ENCODE results near the gene SYNGR4. TPM values are rescaled to one million over a fixed set of nuclear protein-coding genes. Genes with fewer than 3 reads are reported as not detected.

Gene SYNGR4
- total RNA-seq, 4 donors from 2014 or later, result not detected

- Histone ChIP-seq H3K9me3 (no peaks in the 10 kb centered on the region), H3K27me3 (no peaks in the 10 kb centered on the region), H3K4me1 (peaks cover 4% of the 10 kb centered on the region), H3K27ac (no peak overlapping the region), H3K4me3 (no peak overlapping the region), H3K36me3 (no peaks in the 10 kb centered on the region)
- TF ChIP-seq CTCF (IDR thresholded peaks at IDR 0.05), result no peak
- no peak for TF ChIP-seq POLR2AphosphoS5 (IDR thresholded peaks at IDR 0.05)
- 93% methylated on average over 23 of the region's 23 CpGs for WGBS
- no peak for DNase-seq (ENCODE audit: low spot score in 2 of 2)
Measured at GRCh38 chr19:48342841-48343540, 21.2 kb upstream of the SYNGR4 start.

- Histone ChIP-seq H3K4me3 (no peak overlapping the region), H3K9me3 (no peaks in the 10 kb centered on the region), H3K36me3 (no peaks in the 10 kb centered on the region), H3K4me1 (peaks cover 4% of the 10 kb centered on the region), H3K27me3 (no peaks in the 10 kb centered on the region), H3K27ac (no peak overlapping the region)
- WGBS, result 98% methylated on average over 5 of the region's 6 CpGs
- DNase-seq (ENCODE audit: low spot score in 2 of 2), result no peak
- TF ChIP-seq POLR2A (IDR thresholded peaks at IDR 0.05) (no peak), CTCF (IDR thresholded peaks at IDR 0.05) (no peak), POLR2AphosphoS5 (IDR thresholded peaks at IDR 0.05) (no peak), EP300 (IDR thresholded peaks at IDR 0.05) (no peak)
Measured at GRCh38 chr19:48344892-48345291, 19.3 kb upstream of the SYNGR4 start.

GRCh38 chr19:48346191-48346590, 18.0 kb upstream of the SYNGR4 start:
- Histone ChIP-seq H3K27ac (no peak overlapping the region), H3K4me1 (no peaks in the 10 kb centered on the region), H3K27me3 (no peaks in the 10 kb centered on the region), H3K9me3 (no peaks in the 10 kb centered on the region), H3K4me3 (no peak overlapping the region), H3K36me3 (no peaks in the 10 kb centered on the region)
- no peak for DNase-seq (ENCODE audit: low spot score in 2 of 2)
- TF ChIP-seq POLR2A (IDR thresholded peaks at IDR 0.05), result no peak
- TF ChIP-seq EP300 (IDR thresholded peaks at IDR 0.05), result no peak
- TF ChIP-seq CTCF (IDR thresholded peaks at IDR 0.05), result no peak
- no peak for TF ChIP-seq POLR2AphosphoS5 (IDR thresholded peaks at IDR 0.05)
- WGBS, result 85% methylated on average over 2 of the region's 2 CpGs

GRCh38 chr19:48348045-48348444, 16.1 kb upstream of the SYNGR4 start:
- WGBS, result 58% methylated on average over 5 of the region's 5 CpGs
- no peak overlapping the region for H3K4me3 ChIP-seq
- no peaks in the 10 kb centered on the region for H3K9me3 ChIP-seq
- TF ChIP-seq POLR2A (IDR thresholded peaks at IDR 0.05) (no peak), POLR2AphosphoS5 (IDR thresholded peaks at IDR 0.05) (no peak), CTCF (IDR thresholded peaks at IDR 0.05) (no peak), EP300 (IDR thresholded peaks at IDR 0.05) (no peak)
- no peaks in the 10 kb centered on the region for H3K36me3 ChIP-seq
- H3K27ac ChIP-seq, result no peak overlapping the region
- no peaks in the 10 kb centered on the region for H3K27me3 ChIP-seq
- DNase-seq (ENCODE audit: low spot score in 2 of 2), result no peak
- H3K4me1 ChIP-seq, result no peaks in the 10 kb centered on the region

GRCh38 chr19:48348737-48349136, 15.4 kb upstream of the SYNGR4 start:
- H3K36me3 ChIP-seq, result no peaks in the 10 kb centered on the region
- TF ChIP-seq POLR2AphosphoS5 (IDR thresholded peaks at IDR 0.05), result no peak
- no peak for TF ChIP-seq EP300 (IDR thresholded peaks at IDR 0.05)
- no peak for TF ChIP-seq CTCF (IDR thresholded peaks at IDR 0.05)
- TF ChIP-seq POLR2A (IDR thresholded peaks at IDR 0.05), result no peak
- H3K4me3 ChIP-seq, result no peak overlapping the region
- H3K4me1 ChIP-seq, result no peaks in the 10 kb centered on the region
- no peaks in the 10 kb centered on the region for H3K27me3 ChIP-seq
- no peak overlapping the region for H3K27ac ChIP-seq
- no peak for DNase-seq (ENCODE audit: low spot score in 2 of 2)
- H3K9me3 ChIP-seq, result no peaks in the 10 kb centered on the region
- WGBS, result 96% methylated on average over 7 of the region's 7 CpGs
